ENCODE results near the gene ZNF124. TPM values are rescaled to one million over a fixed set of nuclear protein-coding genes. Genes with fewer than 3 reads are reported as not detected.

ZNF124 gene
- total and polyA plus RNA-seq, 2 donors (not counting 1 experiment from before 2014, with no cell fraction given), result 5.0 to 23.8 TPM

DNA sequence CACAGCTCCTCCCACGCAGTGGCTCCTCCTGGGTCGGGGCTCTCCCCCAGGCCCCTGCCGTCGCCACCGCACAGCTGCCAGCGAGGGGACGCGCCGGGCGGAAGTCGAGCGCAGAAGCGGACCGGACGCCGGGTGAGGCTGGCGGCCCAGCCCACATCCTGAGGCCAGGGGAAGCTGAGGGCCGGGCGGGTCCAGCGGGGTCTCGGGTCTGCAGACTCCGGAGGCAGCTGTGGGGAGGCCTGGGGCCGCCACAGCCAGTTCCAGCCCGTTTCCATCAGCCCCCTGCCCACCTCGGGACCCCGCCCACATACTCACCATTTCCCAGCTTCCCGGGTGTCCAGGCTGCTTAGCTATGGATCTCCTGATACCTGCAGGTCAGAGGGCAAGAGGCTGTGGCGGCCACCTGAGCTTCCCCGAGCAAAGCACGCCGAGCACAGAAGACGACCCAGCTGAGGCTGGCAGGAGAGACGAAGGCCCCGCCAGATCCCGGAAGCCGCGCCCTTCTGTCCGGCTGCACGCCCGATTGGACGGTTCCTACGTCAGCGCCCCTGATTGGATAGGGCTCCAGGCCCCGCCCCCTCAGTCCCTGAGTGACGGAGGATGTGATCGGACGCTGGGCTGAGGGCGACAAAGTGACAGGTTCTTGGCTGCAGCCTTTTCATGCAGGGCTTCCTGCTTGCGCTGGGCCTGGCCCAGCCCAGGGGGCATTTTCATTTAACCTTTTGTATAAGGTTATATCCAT is 38.7 kb upstream of the ZNF124 start:
- Histone ChIP-seq H3K9me3 (ENCODE audit: control extremely low read depth in 1 of 3, control insufficient read depth in 2 of 3, insufficient read depth in 1 of 3, low read length in 2 of 3) (no peaks in the 10 kb centered on the region), H3K79me2 (ENCODE audit: control insufficient read depth, insufficient read depth, low read length) (peaks cover 53% of the 10 kb centered on the region), H3K9ac (ENCODE audit: low read length) (peak overlapping the region; percentile 74), H3K27me3 (replicated peaks in 1 of 4; ENCODE audit: control extremely low read depth in 1 of 4, control insufficient read depth in 3 of 4, insufficient read depth in 4 of 4, low read length in 3 of 4) (no peaks in the 10 kb centered on the region), H3K36me3 (replicated peaks in 1 of 2; ENCODE audit: control extremely low read depth in 1 of 2, control insufficient read depth in 1 of 2, extremely low read depth in 1 of 2, insufficient read depth in 2 of 2, low read length in 1 of 2) (peaks cover 3 to 7% of the 10 kb centered on the region in 2 experiments), H3K4me2 (replicated peaks; ENCODE audit: low read depth, low read length, poor library complexity, severe bottlenecking) (peak overlapping the region; percentile 75), H3K27ac (ENCODE audit: low read length in 2 of 2) (peak overlapping the region; percentile 85 to 87), H2AFZ (ENCODE audit: insufficient read depth, low read depth, low read length, poor library complexity, severe bottlenecking) (peak overlapping the region; percentile 35), H3K4me1 (ENCODE audit: control insufficient read depth in 2 of 2, insufficient read depth in 2 of 2, low read length in 2 of 2) (peaks cover 38 to 41% of the 10 kb centered on the region in 2 donors), H3K4me3 (ENCODE audit: control extremely low read depth in 1 of 5, extremely low read depth in 1 of 5, insufficient read depth in 1 of 5, low read depth in 2 of 5, low read length in 4 of 5) (peak overlapping the region; percentile 72 to 91 (median 79)), H4K20me1 (ENCODE audit: control insufficient read depth, insufficient read depth, low read length, poor library complexity, severe bottlenecking) (peaks cover 37% of the 10 kb centered on the region)
- CTCF ChIA-PET, result interaction anchor here (0.9 to 1.0 kb wide), 2 partner anchors 106 to 162 kb away, joined by 3 read pairs; partner anchors contain the start of gene ZNF669
- H3K27me3 Mint-ChIP-seq, result no peaks in the 10 kb centered on the region
- peak overlapping the region; percentile 95 for H3K4me3 Mint-ChIP-seq
- under 1% methylated on average over 48 of the region's 49 CpGs for WGBS (ENCODE audit: insufficient coverage)
- DNase-seq (peak; percentile 96), ATAC-seq (ENCODE audit: low read depth) (peak; percentile 99)
- H3K4me1 Mint-ChIP-seq, result peaks cover 58% of the 10 kb centered on the region
- intact Hi-C loops (cut with micrococcal nuclease), result loop anchor here (2.0 to 5.0 kb wide), 6 partner anchors 38 to 643 kb away; partner anchors contain the start of genes CNST, TFB2M, ZNF124 and ZNF496
- H3K27ac Mint-ChIP-seq, result peak overlapping the region; percentile 96
- POLR2A ChIA-PET, result interaction anchor here (0.5 to 1.4 kb wide), 2 partner anchors 132 to 257 kb away, joined by 5 read pairs; partner anchors contain the start of gene ZNF670
- TF ChIP-seq, protein P1, sequence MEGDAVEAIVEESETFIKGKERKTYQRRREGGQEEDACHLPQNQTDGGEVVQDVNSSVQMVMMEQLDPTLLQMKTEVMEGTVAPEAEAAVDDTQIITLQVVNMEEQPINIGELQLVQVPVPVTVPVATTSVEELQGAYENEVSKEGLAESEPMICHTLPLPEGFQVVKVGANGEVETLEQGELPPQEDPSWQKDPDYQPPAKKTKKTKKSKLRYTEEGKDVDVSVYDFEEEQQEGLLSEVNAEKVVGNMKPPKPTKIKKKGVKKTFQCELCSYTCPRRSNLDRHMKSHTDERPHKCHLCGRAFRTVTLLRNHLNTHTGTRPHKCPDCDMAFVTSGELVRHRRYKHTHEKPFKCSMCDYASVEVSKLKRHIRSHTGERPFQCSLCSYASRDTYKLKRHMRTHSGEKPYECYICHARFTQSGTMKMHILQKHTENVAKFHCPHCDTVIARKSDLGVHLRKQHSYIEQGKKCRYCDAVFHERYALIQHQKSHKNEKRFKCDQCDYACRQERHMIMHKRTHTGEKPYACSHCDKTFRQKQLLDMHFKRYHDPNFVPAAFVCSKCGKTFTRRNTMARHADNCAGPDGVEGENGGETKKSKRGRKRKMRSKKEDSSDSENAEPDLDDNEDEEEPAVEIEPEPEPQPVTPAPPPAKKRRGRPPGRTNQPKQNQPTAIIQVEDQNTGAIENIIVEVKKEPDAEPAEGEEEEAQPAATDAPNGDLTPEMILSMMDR (IDR thresholded peaks at IDR 0.05), result no peak
- no peak for TF ChIP-seq EZH2 (IDR thresholded peaks at IDR 0.05; ENCODE audit: borderline replicate concordance, insufficient read depth, low read depth, low read length, poor library complexity, severe bottlenecking)
- H3K9me3 Mint-ChIP-seq (ENCODE audit: insufficient read depth), result no peaks in the 10 kb centered on the region

DNA sequence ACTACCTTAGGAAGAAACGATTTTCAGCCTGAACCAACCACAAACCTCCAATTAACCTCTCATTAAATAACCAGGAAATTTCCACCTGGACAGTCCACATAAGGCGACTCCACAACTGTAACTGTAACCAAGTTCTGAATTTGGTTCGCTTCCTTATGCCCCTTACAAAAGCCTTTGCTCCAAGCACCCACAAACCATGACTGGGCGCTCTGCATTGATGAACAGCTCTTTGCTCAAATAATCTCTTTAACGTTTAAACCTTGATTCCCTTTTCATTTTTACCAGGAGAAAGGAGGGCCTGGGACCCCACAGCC is 38.2 kb upstream of the ZNF124 start:
- no peaks in the 10 kb centered on the region for H3K27me3 Mint-ChIP-seq
- peaks cover 58% of the 10 kb centered on the region for H3K79me2 ChIP-seq (ENCODE audit: control insufficient read depth, insufficient read depth, low read length)
- H3K36me3 ChIP-seq (replicated peaks in 1 of 2; ENCODE audit: control extremely low read depth in 1 of 2, control insufficient read depth in 1 of 2, extremely low read depth in 1 of 2, insufficient read depth in 2 of 2, low read length in 1 of 2), result peaks cover 3 to 7% of the 10 kb centered on the region in 2 experiments
- TF ChIP-seq, protein P1 (IDR thresholded peaks at IDR 0.05), result no peak
- TF ChIP-seq EZH2 (IDR thresholded peaks at IDR 0.05; ENCODE audit: borderline replicate concordance, insufficient read depth, low read depth, low read length, poor library complexity, severe bottlenecking), result no peak
- POLR2A ChIA-PET, result interaction anchor here (0.5 to 1.4 kb wide), 2 partner anchors 131 to 256 kb away, joined by 5 read pairs; partner anchors contain the start of gene ZNF670
- WGBS (ENCODE audit: insufficient coverage), result 3% methylated on average over 5 of the region's 5 CpGs
- H3K4me3 ChIP-seq (ENCODE audit: control extremely low read depth in 1 of 5, extremely low read depth in 1 of 5, insufficient read depth in 1 of 5, low read depth in 2 of 5, low read length in 4 of 5), result peak overlapping the region; percentile 72 to 91 (median 79)
- H4K20me1 ChIP-seq (ENCODE audit: control insufficient read depth, insufficient read depth, low read length, poor library complexity, severe bottlenecking), result peaks cover 42% of the 10 kb centered on the region
- H3K4me3 Mint-ChIP-seq, result peak overlapping the region; percentile 95
- peaks cover 60% of the 10 kb centered on the region for H3K4me1 Mint-ChIP-seq
- H2AFZ ChIP-seq (ENCODE audit: insufficient read depth, low read depth, low read length, poor library complexity, severe bottlenecking), result peak overlapping the region; percentile 35
- no peak for ATAC-seq (ENCODE audit: low read depth)
- no peak for DNase-seq
- CTCF ChIA-PET, result interaction anchor here (0.9 to 1.0 kb wide), 2 partner anchors 106 to 163 kb away, joined by 3 read pairs; partner anchors contain the start of gene ZNF669
- H3K27me3 ChIP-seq (replicated peaks in 1 of 4; ENCODE audit: control extremely low read depth in 1 of 4, control insufficient read depth in 3 of 4, insufficient read depth in 4 of 4, low read length in 3 of 4), result no peaks in the 10 kb centered on the region
- peak overlapping the region; percentile 96 for H3K27ac Mint-ChIP-seq
- H3K9me3 ChIP-seq (ENCODE audit: control extremely low read depth in 1 of 3, control insufficient read depth in 2 of 3, insufficient read depth in 1 of 3, low read length in 2 of 3), result no peaks in the 10 kb centered on the region
- intact Hi-C loops (cut with micrococcal nuclease), result loop anchor here (2.0 to 5.0 kb wide), 6 partner anchors 37 to 643 kb away; partner anchors contain the start of genes CNST, TFB2M, ZNF124 and ZNF496
- H3K9ac ChIP-seq (ENCODE audit: low read length), result peak overlapping the region; percentile 74
- H3K4me2 ChIP-seq (replicated peaks; ENCODE audit: low read depth, low read length, poor library complexity, severe bottlenecking), result peak overlapping the region; percentile 75
- no peaks in the 10 kb centered on the region for H3K9me3 Mint-ChIP-seq (ENCODE audit: insufficient read depth)
- H3K4me1 ChIP-seq (ENCODE audit: control insufficient read depth in 2 of 2, insufficient read depth in 2 of 2, low read length in 2 of 2), result peaks cover 38 to 41% of the 10 kb centered on the region in 2 donors
- H3K27ac ChIP-seq (ENCODE audit: low read length in 2 of 2), result peak overlapping the region; percentile 85 to 87

All from B cell (primary cell).